ENCODE results near the gene SKAP1. TPM values are rescaled to one million over a fixed set of nuclear protein-coding genes. Genes with fewer than 3 reads are reported as not detected.

The SKAP1 gene
- polyA plus RNA-seq, 1 of the 3 experiments (the other 2 are of a cell fraction) = not detected

- TF ChIP-seq PBX3 (IDR thresholded peaks at IDR 0.05) (no peak), SIN3A (IDR thresholded peaks at IDR 0.05; ENCODE audit: borderline replicate concordance, low read depth, low read length) (no peak), RCOR1 (IDR thresholded peaks at IDR 0.05; ENCODE audit: low read length) (no peak), RXRA (IDR thresholded peaks at IDR 0.05; ENCODE audit: borderline replicate concordance, low read depth) (no peak), FOSL2 (IDR thresholded peaks at IDR 0.05; ENCODE audit: borderline replicate concordance, low read depth) (no peak), GABPA (IDR thresholded peaks at IDR 0.05; ENCODE audit: low read depth) (no peak)
These were observed 3.1 kb upstream of the SKAP1 start (continued) for GRCh38 chr17:48432820-48433775.

- Histone ChIP-seq H3K9me2 (no peaks in the 10 kb centered on the region), H3K4me1 (ENCODE audit: control insufficient read depth in 1 of 2, insufficient read depth in 2 of 2, low read depth in 1 of 2, low read length in 1 of 2) (no peaks in the 10 kb centered on the region), H3K79me2 (ENCODE audit: insufficient read depth) (no peaks in the 10 kb centered on the region), H3K9me3 (no peaks in the 10 kb centered on the region), H3K9ac (no peak overlapping the region), H4K20me1 (ENCODE audit: insufficient read depth) (no peaks in the 10 kb centered on the region), H3K27me3 (ENCODE audit: insufficient read depth) (peaks cover 67% of the 10 kb centered on the region), H3K36me3 (replicated peaks in 1 of 2; ENCODE audit: control insufficient read depth in 1 of 2, insufficient read depth in 2 of 2, low read length in 1 of 2) (no peaks in the 10 kb centered on the region), H3F3A (replicated peaks; ENCODE audit: insufficient read depth) (no peaks in the 10 kb centered on the region), H3K4me2 (no peak overlapping the region), H3K27ac (ENCODE audit: low read depth in 2 of 2, low read length in 1 of 2) (no peak overlapping the region), H3K4me3 (ENCODE audit: low read depth in 2 of 2, low read length in 1 of 2) (no peak overlapping the region), H2AFZ (ENCODE audit: low read depth) (no peak overlapping the region)
- DNase-seq = no peak
- TF ChIP-seq MXI1 (IDR thresholded peaks at IDR 0.05; ENCODE audit: low read depth, low read length) = no peak
- TF ChIP-seq POLR2AphosphoS5 (IDR thresholded peaks at IDR 0.05; ENCODE audit: low read depth, low read length) = no peak
- no peak for TF ChIP-seq GATA2 (CRISPR knock-in tag; IDR thresholded peaks at IDR 0.05)
- TF ChIP-seq REST (IDR thresholded peaks at IDR 0.05; ENCODE audit: low read depth, low read length) = no peak
- no peak for TF ChIP-seq YY1 (IDR thresholded peaks at IDR 0.05; ENCODE audit: low read depth)
- TF ChIP-seq CHD2 (IDR thresholded peaks at IDR 0.05; ENCODE audit: low read length, partially characterized antibody) = no peak
- TF ChIP-seq NFIC (IDR thresholded peaks at IDR 0.05; ENCODE audit: borderline replicate concordance) = no peak
- TF ChIP-seq NRF1 (IDR thresholded peaks at IDR 0.05; ENCODE audit: low read depth, low read length) = no peak
- no peak for TF ChIP-seq TAF1 (IDR thresholded peaks at IDR 0.05; ENCODE audit: borderline replicate concordance, low read depth, low read length)
- TF ChIP-seq MEF2A (IDR thresholded peaks at IDR 0.05; ENCODE audit: borderline replicate concordance, low read depth) = no peak
- TF ChIP-seq RFX5 (IDR thresholded peaks at IDR 0.05; ENCODE audit: low read length) = no peak
- no peak for TF ChIP-seq JUND (IDR thresholded peaks at IDR 0.05)
- no peak for TF ChIP-seq EZH2phosphoT487 (IDR thresholded peaks at IDR 0.05; ENCODE audit: borderline replicate concordance, low read depth)
- TF ChIP-seq ELF1 (IDR thresholded peaks at IDR 0.05) = no peak
- TF ChIP-seq IRF3 (IDR thresholded peaks at IDR 0.05; ENCODE audit: low read depth, low read length) = no peak
- TF ChIP-seq FOXM1 (IDR thresholded peaks at IDR 0.05; ENCODE audit: low read depth) = no peak
- no peak for TF ChIP-seq EP300 (IDR thresholded peaks at IDR 0.05; ENCODE audit: borderline replicate concordance in 1 of 2, low read depth in 1 of 2, low read length in 1 of 2)
- TF ChIP-seq CTCF (IDR thresholded peaks at IDR 0.05) = no peak
- no peak for TF ChIP-seq RCOR1 (IDR thresholded peaks at IDR 0.05; ENCODE audit: low read length)
- POLR2A ChIA-PET = no interaction called here
- WGBS (ENCODE audit: low lambda C conversion rate) = 34% methylated on average over 8 of the region's 8 CpGs
- CTCF ChIA-PET = interaction anchor here (1.2 kb wide), 1 partner anchor 77 kb away, joined by 3 read pairs; no protein-coding TSS in a partner anchor
These were observed 858 bp downstream of the SKAP1 start for GRCh38 chr17:48429156-48429555.

Measured in SK-N-SH (cell line).